Testis (tissue), 3 donors: ENCODE measurements around the gene ITGA11. TPM values are rescaled to one million over a fixed set of nuclear protein-coding genes. Genes with fewer than 3 reads are reported as not detected.

Experiments
- DNase-seq: peaks from one replicate; pipeline ENCODE4 v3.0.0-alpha.2; 2019
- H3K27ac ChIP-seq, 2 donors: fragments of 200-600 bp; sonication (generic); one replicate each; pipeline ENCODE4 v1.5.1; 2019
- H3K27me3 ChIP-seq: fragments of 200-600 bp; sonication (generic); one replicate; pipeline ENCODE4 v1.5.1; 2019
- H3K36me3 ChIP-seq: fragments of 200-600 bp; sonication (generic); one replicate; pipeline ENCODE4 v1.5.1; 2017; ENCODE audit warnings: low read depth; ENCODE audit errors: missing control alignments
- H3K4me1 ChIP-seq: fragments of 200-600 bp; sonication (generic); one replicate; pipeline ENCODE4 v1.5.1; 2019
- H3K4me3 ChIP-seq, 2 donors: fragments of 200-600 bp; sonication (generic); one replicate each; pipeline ENCODE4 v1.5.1; 2017 to 2019
- H3K9me3 ChIP-seq: fragments of 200-600 bp; sonication (generic); one replicate; pipeline ENCODE4 v1.5.1; 2017
- POLR2A ChIP-seq: fragments of 450-650 bp; IDR thresholded peaks from one replicate; pipeline ENCODE4 v1.6.1; 2017; ENCODE audit warnings: antibody characterized with exemption, mild to moderate bottlenecking, moderate library complexity
- WGBS, 2 donors: methylation state at CpG; one replicate each; pipeline ENCODE4 v1.1.5; 2018; 5-methylcytosine and 5-hydroxymethylcytosine counted together
- intact Hi-C: fragments of 100-400 bp; cut with DNase I; formaldehyde crosslinking; loops from one replicate; pipeline ENCODE4 v1.15.1; 2023; ENCODE audit warnings: low total_unique reads
- polyA plus RNA-seq: library from polyadenylated mRNA; stranded (reverse); fragments of 350-450 nt; fragmentation: Illumina TruSeq; extraction: RNeasy Lipid Tissue Mini Kit (QIAGEN cat#74804); gene quantifications from one replicate; pipeline ENCODE4 v1.2.3, GENCODE V29; 2014; ENCODE audit warnings: low read depth, low replicate concordance; ENCODE audit not compliant: insufficient read depth
- total RNA-seq, 2 donors: library from RNA; depleted of rRNA; stranded (reverse); fragments of >200 nt; gene quantifications; one replicate each; pipeline ENCODE4 v1.2.3, GENCODE V29; 2016
- TF ChIP-seq, protein P1 (sequence below), 3 experiments: fragments of 450-650 bp in 2 of 3; fragments of 200-600 bp in 1 of 3; sonication (generic) in 1 of 3; IDR thresholded peaks; one replicate each; pipeline ENCODE4 v1.5.1; 2016 to 2019; ENCODE audit warnings: antibody characterized with exemption in 3 of 3, mild to moderate bottlenecking in 2 of 3, moderate library complexity in 1 of 3

The ITGA11 gene
- total and polyA plus RNA-seq, 3 donors from 2014 or later, result 4.3 to 6.6 (median 5.6) TPM

GRCh38 chr15:68354923-68355322, 77.0 kb downstream of the ITGA11 start:
- intact Hi-C loops, result no loop called here
- no peaks in the 10 kb centered on the region for H3K9me3 ChIP-seq
- H3K27ac ChIP-seq, result no peak overlapping the region
- H3K4me3 ChIP-seq, result no peak overlapping the region
- no peaks in the 10 kb centered on the region for H3K27me3 ChIP-seq
- H3K36me3 ChIP-seq, result no peaks in the 10 kb centered on the region
- TF ChIP-seq, protein P1, sequence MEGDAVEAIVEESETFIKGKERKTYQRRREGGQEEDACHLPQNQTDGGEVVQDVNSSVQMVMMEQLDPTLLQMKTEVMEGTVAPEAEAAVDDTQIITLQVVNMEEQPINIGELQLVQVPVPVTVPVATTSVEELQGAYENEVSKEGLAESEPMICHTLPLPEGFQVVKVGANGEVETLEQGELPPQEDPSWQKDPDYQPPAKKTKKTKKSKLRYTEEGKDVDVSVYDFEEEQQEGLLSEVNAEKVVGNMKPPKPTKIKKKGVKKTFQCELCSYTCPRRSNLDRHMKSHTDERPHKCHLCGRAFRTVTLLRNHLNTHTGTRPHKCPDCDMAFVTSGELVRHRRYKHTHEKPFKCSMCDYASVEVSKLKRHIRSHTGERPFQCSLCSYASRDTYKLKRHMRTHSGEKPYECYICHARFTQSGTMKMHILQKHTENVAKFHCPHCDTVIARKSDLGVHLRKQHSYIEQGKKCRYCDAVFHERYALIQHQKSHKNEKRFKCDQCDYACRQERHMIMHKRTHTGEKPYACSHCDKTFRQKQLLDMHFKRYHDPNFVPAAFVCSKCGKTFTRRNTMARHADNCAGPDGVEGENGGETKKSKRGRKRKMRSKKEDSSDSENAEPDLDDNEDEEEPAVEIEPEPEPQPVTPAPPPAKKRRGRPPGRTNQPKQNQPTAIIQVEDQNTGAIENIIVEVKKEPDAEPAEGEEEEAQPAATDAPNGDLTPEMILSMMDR (IDR thresholded peaks at IDR 0.05), result no peak
- no peak for TF ChIP-seq POLR2A
- DNase-seq, result no peak
- H3K4me1 ChIP-seq, result peaks cover 7% of the 10 kb centered on the region
- 94 to 95% methylated on average over 4 of the region's 4 CpGs for WGBS, 2 donors

- DNase-seq, result no peak
- peaks cover 7% of the 10 kb centered on the region for H3K4me1 ChIP-seq
- TF ChIP-seq, protein P1 (IDR thresholded peaks at IDR 0.05), result no peak
- TF ChIP-seq POLR2A, result no peak
- no peaks in the 10 kb centered on the region for H3K27me3 ChIP-seq
- intact Hi-C loops, result no loop called here
- H3K9me3 ChIP-seq, result no peaks in the 10 kb centered on the region
- no peak overlapping the region for H3K27ac ChIP-seq
- no peak overlapping the region for H3K4me3 ChIP-seq
- WGBS, 2 donors, result 83 to 92% methylated on average over 2 of the region's 2 CpGs
- no peaks in the 10 kb centered on the region for H3K36me3 ChIP-seq
Observed at GRCh38 chr15:68354268-68354667, 77.7 kb downstream of the ITGA11 start.

- peak overlapping the region in 1 of 2 donors; percentile 8 for H3K27ac ChIP-seq
- H3K4me1 ChIP-seq, result peaks cover 7% of the 10 kb centered on the region
- no peaks in the 10 kb centered on the region for H3K27me3 ChIP-seq
- H3K9me3 ChIP-seq, result no peaks in the 10 kb centered on the region
- DNase-seq, result no peak
- WGBS, 2 donors, result 85 to 88% methylated on average over 7 of the region's 7 CpGs
- intact Hi-C loops, result no loop called here
- no peak overlapping the region for H3K4me3 ChIP-seq
- TF ChIP-seq POLR2A, result no peak
- TF ChIP-seq, protein P1 (IDR thresholded peaks at IDR 0.05), result no peak
- no peaks in the 10 kb centered on the region for H3K36me3 ChIP-seq
Observed at GRCh38 chr15:68353421-68354135, 78.4 kb downstream of the ITGA11 start.

DNA sequence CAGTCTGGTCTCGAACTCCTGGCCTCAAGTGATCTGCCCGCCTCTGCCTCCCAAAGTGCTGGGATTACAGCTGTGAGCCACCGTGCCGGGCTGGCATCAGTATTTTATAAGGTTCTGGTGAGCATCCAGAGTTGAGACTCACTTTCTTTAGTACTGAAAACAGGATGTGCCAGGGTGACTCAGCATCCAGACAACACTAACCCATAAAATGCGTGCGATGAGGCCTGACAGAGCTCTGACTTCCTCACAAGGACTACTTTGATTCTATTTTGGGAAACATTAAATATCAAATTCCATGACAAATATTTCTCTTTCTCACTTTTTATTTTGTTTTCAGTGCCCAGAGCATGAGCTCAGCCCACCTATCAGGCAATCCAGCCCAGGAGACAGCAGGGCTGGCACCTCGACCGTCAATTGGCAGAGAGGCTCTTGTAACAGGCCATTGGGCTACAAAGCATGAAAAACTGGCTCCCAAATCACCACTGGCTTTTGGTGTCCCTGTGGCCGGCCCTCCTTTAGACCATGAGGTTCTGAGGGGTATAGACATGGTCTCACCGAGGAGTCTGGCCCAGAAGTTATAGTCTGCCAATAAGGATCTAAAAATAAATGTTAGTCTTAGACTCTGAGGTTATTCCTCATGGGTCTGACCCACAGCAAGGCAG, 79.4 kb downstream of the ITGA11 start:
- H3K36me3 ChIP-seq, result no peaks in the 10 kb centered on the region
- H3K4me1 ChIP-seq, result peaks cover 7% of the 10 kb centered on the region
- DNase-seq, result no peak
- H3K4me3 ChIP-seq, result no peak overlapping the region
- no peak for TF ChIP-seq POLR2A
- TF ChIP-seq, protein P1 (IDR thresholded peaks at IDR 0.05), result no peak
- intact Hi-C loops, result no loop called here
- no peaks in the 10 kb centered on the region for H3K27me3 ChIP-seq
- 60 to 61% methylated on average over 10 of the region's 10 CpGs for WGBS, 2 donors
- peak overlapping the region in 1 of 2 donors; percentile 65 for H3K27ac ChIP-seq
- H3K9me3 ChIP-seq, result no peaks in the 10 kb centered on the region
